Regular cardiac myocyte (primary cell): ENCODE results near the gene TCF21. TPM values are rescaled to one million over a fixed set of nuclear protein-coding genes. Genes with fewer than 3 reads are reported as not detected.

Source experiments
- total RNA-seq: library from RNA; depleted of rRNA; stranded (reverse); fragments of >200 nt; gene quantifications from 2 replicates; pipeline ENCODE4 v1.2.3, GENCODE V29; 2014

TCF21 gene
- total RNA-seq = 8.2 and 8.5 TPM in 2 replicates

GRCh38 chr6:133888929-133889556, at the start of gene TCF21:
Gene TCF21, plus strand, starts transcription at chr6:133889113. Its CDS starts 285 bp downstream, at chr6:133889398.

Other genes with a start within 250 kb of the TCF21 start
- gene TBPL1, start 64.1 kb downstream of the TCF21 start, total RNA-seq = 28.2 and 29.0 TPM in 2 replicates
- gene SLC2A12, start 163.5 kb downstream of the TCF21 start, total RNA-seq = 1.5 and 7.0 TPM in 2 replicates